Measurements from ENCODE around the gene RHOBTB3.

RHOBTB3 gene

GRCh38 chr5:95798048-95798447 is 66.9 kb downstream of the RHOBTB3 start:
- no peak overlapping the region for H3K4me2 ChIP-seq (ENCODE audit: low read depth, low read length, poor library complexity, severe bottlenecking)
- no peak for TF ChIP-seq CTCF (conservative IDR thresholded peaks at IDR 0.05; ENCODE audit: low read length)
- no peak for TF ChIP-seq EZH2phosphoT487 (IDR thresholded peaks at IDR 0.05; ENCODE audit: borderline replicate concordance)

GRCh38 chr5:95798545-95798944 is 67.4 kb downstream of the RHOBTB3 start:
- Histone ChIP-seq H3K9ac (ENCODE audit: low read depth, low read length, poor library complexity, severe bottlenecking) (no peak overlapping the region), H3F3A (ENCODE audit: low read depth) (0 out of 2 replicates have a peak, but pooled peaks cover 3% of the 10 kb centered on the region), H2AFZ (ENCODE audit: low read length) (no peak overlapping the region), H3K9me3 (ENCODE audit: insufficient read depth, low read depth, low read length) (no peaks in the 10 kb centered on the region), H3K4me2 (ENCODE audit: low read depth, low read length, poor library complexity, severe bottlenecking) (no peak overlapping the region), H3K9me2 (replicated peaks; ENCODE audit: low read depth, low read length) (no peaks in the 10 kb centered on the region), H3K36me3 (ENCODE audit: insufficient read depth, low read length) (peaks cover 28% of the 10 kb centered on the region; the same call in 1 of the 2 replicates), H3K79me2 (ENCODE audit: insufficient read depth, low read length) (no peaks in the 10 kb centered on the region), H3K4me1 (ENCODE audit: insufficient read depth, low read length, poor library complexity, severe bottlenecking) (peaks cover 13% of the 10 kb centered on the region), H3K4me3 (ENCODE audit: low read length, poor library complexity, severe bottlenecking) (no peak overlapping the region), H3K27me3 (ENCODE audit: insufficient read depth, low read length, poor library complexity, severe bottlenecking) (no peaks in the 10 kb centered on the region), H4K20me1 (ENCODE audit: insufficient read depth, low read length, poor library complexity, severe bottlenecking) (no peaks in the 10 kb centered on the region)
- no peak for TF ChIP-seq CTCF (conservative IDR thresholded peaks at IDR 0.05; ENCODE audit: low read length)
- no peak for TF ChIP-seq EZH2phosphoT487 (IDR thresholded peaks at IDR 0.05; ENCODE audit: borderline replicate concordance)

More at GRCh38 chr5:95798048-95798447, 66.9 kb downstream of the RHOBTB3 start:
- Histone ChIP-seq H4K20me1 (ENCODE audit: insufficient read depth, low read length, poor library complexity, severe bottlenecking) (no peaks in the 10 kb centered on the region), H3F3A (ENCODE audit: low read depth) (0 out of 2 replicates have a peak, but pooled peaks cover 3% of the 10 kb centered on the region), H3K79me2 (ENCODE audit: insufficient read depth, low read length) (no peaks in the 10 kb centered on the region), H3K4me3 (ENCODE audit: low read length, poor library complexity, severe bottlenecking) (no peak overlapping the region), H3K4me1 (ENCODE audit: insufficient read depth, low read length, poor library complexity, severe bottlenecking) (peaks cover 13% of the 10 kb centered on the region), H3K9me2 (replicated peaks; ENCODE audit: low read depth, low read length) (no peaks in the 10 kb centered on the region), H3K27me3 (ENCODE audit: insufficient read depth, low read length, poor library complexity, severe bottlenecking) (no peaks in the 10 kb centered on the region), H3K9me3 (ENCODE audit: insufficient read depth, low read depth, low read length) (no peaks in the 10 kb centered on the region), H2AFZ (ENCODE audit: low read length) (no peak overlapping the region), H3K36me3 (ENCODE audit: insufficient read depth, low read length) (peaks cover 30% of the 10 kb centered on the region; the same call in 1 of the 2 replicates), H3K9ac (ENCODE audit: low read depth, low read length, poor library complexity, severe bottlenecking) (no peak overlapping the region)

DNA sequence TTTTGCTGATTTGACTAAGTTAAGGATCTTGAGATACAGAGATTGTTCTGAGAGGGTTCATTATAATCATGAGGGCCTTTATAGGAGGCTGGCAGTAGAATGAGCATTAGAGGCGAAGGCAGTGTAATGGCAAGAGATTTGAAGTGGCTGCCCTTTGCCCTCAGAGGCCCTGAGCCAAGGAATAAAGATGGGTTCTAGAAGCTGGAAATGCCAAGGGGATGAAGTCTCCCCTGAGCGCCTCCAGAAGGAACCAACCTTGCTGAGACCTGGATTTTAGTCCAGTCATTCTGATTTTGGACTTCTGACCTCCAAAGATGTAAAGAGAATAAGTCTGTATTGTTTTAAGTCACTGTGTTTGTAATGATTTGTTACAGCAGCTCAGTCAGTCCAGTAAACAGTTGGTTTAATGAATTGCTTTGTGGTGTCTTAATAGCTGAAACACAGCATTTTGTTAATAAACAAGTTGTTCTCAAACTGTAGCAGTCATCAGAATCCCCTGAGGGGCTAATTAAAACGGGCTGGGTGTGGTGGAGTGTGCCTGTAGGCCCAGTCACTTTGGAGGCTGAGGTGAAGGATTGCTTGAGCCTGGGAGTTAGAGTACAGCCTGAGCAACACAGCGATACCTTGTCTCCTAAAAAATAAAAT is 68.2 kb downstream of the RHOBTB3 start:
- TF ChIP-seq CTCF (conservative IDR thresholded peaks at IDR 0.05; ENCODE audit: low read length) (no peak), EZH2phosphoT487 (IDR thresholded peaks at IDR 0.05; ENCODE audit: borderline replicate concordance) (no peak)
- no peak overlapping the region for H3K9ac ChIP-seq (ENCODE audit: low read depth, low read length, poor library complexity, severe bottlenecking)
- H3K27me3 ChIP-seq (ENCODE audit: insufficient read depth, low read length, poor library complexity, severe bottlenecking), result no peaks in the 10 kb centered on the region
- H3K79me2 ChIP-seq (ENCODE audit: insufficient read depth, low read length), result no peaks in the 10 kb centered on the region
- peaks cover 13% of the 10 kb centered on the region for H3K4me1 ChIP-seq (ENCODE audit: insufficient read depth, low read length, poor library complexity, severe bottlenecking)
- no peak overlapping the region for H3K4me2 ChIP-seq (ENCODE audit: low read depth, low read length, poor library complexity, severe bottlenecking)
- H3K4me3 ChIP-seq (ENCODE audit: low read length, poor library complexity, severe bottlenecking), result no peak overlapping the region
- H3K9me2 ChIP-seq (replicated peaks; ENCODE audit: low read depth, low read length), result no peaks in the 10 kb centered on the region
- 0 out of 2 replicates have a peak, but pooled peaks cover 3% of the 10 kb centered on the region for H3F3A ChIP-seq (ENCODE audit: low read depth)
- H3K9me3 ChIP-seq (ENCODE audit: insufficient read depth, low read depth, low read length), result no peaks in the 10 kb centered on the region
- peaks cover 21% of the 10 kb centered on the region; the same call in 1 of the 2 replicates for H3K36me3 ChIP-seq (ENCODE audit: insufficient read depth, low read length)
- no peaks in the 10 kb centered on the region for H4K20me1 ChIP-seq (ENCODE audit: insufficient read depth, low read length, poor library complexity, severe bottlenecking)
- H2AFZ ChIP-seq (ENCODE audit: low read length), result no peak overlapping the region
